HTERT RPE-1 (cell line): ENCODE data around the gene DROSHA.

Experiments used
- in situ Hi-C: fragments of 300-500 bp; cut with MboI; formaldehyde crosslinking; loops from 4 replicates; pipeline ENCODE4 v1.14.3; 2020; ENCODE audit warnings: low sequenced_read_pairs

The DROSHA gene

GRCh38 chr5:31471040-31471439 is 60.9 kb downstream of the DROSHA start:
- in situ Hi-C loops = no loop called here

DNA sequence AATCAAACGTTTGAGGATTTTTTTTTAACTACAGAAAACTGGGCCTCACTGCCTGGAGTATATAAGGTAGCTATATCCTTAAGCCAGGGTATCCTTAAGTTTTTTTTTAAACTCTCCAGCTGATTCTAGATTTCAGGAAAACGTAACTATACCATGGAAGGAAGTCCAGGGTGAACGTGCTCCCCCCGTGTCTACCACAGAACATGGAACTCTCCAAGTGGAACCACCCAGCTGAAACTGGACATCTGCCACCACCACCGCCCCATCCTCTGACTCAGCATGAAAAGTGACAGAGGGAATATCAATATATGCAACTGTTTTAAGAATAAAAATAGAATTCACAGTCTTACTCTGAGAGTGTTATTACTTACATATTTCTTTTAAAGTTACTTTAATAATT is 61.3 kb downstream of the DROSHA start:
- in situ Hi-C loops = no loop called here

DNA sequence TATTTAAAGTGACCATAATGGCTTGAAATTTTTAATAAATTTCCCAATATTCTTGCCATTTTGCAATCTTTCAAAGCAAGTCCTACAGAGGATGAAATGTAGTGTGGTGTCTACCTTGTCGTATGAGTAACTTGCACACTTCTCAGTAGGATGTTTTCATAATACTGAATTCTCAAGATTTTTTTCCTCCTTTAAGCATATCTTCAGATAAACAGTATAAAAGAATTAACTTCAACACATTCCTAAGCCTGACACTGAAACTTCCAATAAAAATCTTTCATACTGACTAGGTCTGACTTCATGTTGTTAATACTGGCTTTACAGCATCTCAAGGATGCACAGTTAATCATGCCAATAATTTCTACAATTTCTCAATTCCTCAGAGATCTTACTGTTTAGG is 62.0 kb downstream of the DROSHA start:
- in situ Hi-C loops = no loop called here

DNA sequence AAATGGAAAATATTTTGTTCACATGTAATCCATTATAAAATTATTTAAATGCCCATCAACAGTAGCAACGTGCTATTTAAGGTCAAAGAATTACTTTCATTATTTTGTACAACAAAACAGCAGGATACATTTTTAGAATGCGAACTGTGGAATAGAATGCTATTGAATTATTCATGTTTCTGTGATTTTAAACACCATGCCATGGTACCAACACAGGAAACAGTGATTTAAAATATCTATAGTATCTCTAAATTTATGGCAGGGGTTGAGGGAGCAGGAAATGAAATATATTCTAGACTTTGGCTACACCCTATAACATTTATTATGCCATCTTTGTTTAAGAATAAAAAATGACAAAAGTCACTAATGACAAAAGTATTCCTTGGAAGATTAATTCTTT is 62.4 kb downstream of the DROSHA start:
- in situ Hi-C loops = no loop called here

DNA sequence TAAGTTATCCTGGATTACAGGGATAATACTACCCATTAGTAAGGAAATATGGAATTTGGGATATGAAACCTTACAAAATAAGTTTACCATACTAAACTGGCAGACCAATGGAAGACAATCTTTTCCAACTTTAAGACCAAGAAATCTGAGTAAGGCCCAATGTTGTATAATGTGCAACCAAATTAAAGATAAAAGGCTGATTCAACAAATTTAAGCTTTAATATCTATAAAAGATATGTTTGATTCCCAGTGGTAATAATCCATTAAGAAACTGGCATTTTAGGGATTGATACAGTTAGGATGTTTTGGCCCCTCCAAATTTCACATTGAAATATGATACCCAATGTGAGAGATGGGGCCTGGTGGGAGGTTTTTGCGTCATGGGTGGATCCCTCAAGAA is 66.6 kb downstream of the DROSHA start:
- in situ Hi-C loops = no loop called here

- in situ Hi-C loops = no loop called here
Observed at GRCh38 chr5:31464081-31464480, 67.8 kb downstream of the DROSHA start.

DNA sequence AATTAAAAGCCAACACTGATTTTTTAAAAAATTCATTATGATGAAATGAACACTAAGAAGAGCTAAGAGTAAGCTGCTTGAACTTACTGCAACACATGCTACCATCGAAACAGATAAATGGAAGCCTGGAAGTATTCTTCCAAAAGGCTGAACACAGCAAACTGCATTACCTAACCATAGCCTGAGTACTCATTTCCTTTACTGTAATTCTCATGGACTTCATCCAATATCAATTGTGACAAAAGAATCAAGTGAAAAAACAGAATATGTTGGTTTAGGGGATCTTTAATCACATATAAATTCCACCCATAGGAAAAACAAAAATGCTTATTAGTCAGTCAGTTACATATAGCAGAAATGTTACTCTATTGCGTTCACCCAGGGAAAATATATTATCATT is 68.5 kb downstream of the DROSHA start:
- in situ Hi-C loops = no loop called here

DNA sequence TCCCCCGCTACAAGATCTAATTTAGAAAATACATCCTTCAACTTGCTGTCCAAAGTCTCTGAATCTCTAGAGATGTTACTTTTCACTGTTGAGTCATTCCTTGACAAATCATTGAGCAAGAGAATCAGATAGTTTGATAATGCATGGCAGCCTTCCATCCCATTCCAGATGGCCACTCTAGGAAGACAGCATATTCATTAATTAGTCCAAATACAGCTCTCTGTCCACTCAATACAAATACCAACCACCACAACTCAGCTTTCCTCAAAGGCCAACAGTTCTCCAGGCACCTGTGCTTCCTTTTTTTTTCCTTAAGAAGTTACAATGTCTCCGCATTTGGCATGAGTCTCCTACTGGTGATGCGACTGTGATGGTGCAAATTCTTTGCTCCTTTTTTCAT is 72.3 kb downstream of the DROSHA start:
- in situ Hi-C loops = no loop called here

DNA sequence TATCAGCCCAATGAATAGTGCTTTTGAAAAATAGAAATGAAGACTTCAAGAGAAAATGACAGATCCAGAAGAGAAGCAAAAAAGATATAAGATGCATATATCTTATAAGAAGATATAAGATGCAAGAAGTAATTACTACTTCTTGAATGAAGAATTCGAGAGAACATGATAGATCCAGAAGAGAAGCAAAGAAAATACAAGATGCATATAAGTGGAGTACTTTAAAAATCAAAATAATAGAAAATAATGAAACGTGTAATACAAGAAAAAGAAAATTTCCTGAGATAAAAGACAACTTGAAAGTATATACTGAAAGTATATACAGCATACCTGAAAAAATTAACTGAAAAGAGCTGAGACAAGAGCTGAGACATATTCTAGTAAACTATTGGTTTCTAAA is 76.7 kb downstream of the DROSHA start:
- in situ Hi-C loops = no loop called here

GRCh38 chr5:31453522-31453921 is 78.4 kb downstream of the DROSHA start:
- in situ Hi-C loops = no loop called here

GRCh38 chr5:31452314-31452713 is 79.6 kb downstream of the DROSHA start:
- in situ Hi-C loops = no loop called here

DNA sequence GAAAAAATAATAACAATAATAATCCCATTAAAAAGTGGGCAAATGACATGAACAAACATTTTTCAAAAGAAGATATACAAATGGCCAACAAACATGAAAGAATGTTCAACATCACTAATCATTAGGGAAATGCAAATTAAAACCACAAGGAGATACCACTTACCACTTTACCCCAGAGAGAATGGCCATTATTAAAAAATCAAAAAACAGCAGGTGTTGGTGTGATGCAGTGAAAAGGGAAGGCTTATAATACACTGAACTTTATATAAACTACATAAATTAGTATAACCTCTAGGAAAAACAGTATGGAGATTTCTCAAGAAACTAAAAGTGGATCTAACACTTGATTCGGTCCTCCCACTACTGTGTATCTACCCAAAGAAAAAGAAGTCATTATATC is 81.9 kb downstream of the DROSHA start:
- in situ Hi-C loops = no loop called here

- in situ Hi-C loops = no loop called here
Observed at GRCh38 chr5:31449174-31449573, 82.7 kb downstream of the DROSHA start.

DNA sequence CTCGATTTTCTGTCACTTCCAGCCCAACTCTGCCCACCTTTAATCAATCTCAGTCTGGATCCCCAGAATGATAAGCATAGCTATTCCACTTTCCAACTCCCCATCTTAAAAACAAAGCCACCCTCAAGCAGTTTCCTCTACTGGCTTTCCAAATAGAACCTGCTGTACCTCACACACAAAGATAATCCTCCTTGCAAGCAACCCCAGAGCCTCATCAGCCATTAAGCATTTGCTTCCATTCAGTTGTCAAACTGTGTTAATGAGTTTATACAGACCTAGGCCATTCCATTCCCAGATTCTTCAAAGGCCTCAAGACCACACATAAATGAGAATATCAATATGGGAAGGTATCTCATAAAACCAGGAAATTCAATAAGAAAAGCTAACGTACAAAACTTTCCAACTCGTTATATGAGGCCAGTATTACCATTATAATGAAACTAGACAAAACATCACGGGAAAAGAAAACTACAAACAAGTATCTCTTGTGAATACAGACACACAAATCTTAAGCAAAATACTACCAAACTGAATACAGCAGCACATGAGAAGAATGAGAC is 86.8 kb downstream of the DROSHA start:
- in situ Hi-C loops = no loop called here

DNA sequence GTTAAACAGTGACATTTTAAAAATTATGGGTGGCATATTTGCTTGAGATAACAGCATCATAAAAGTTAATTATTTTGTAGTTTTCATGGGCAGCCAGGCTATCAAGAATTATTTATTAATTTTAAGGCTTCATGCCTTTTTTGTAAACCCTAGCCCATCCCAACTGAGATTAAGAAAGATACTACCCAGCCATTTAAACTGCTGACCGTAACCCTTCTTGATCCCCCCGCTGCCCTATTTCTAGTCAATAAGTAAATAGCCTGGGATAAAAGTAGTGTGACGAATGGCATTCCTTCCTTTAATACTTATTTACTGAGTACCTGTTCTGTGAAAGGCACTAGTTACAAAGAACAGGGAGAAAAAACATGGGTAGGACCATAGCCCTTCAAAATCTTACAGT is 88.3 kb downstream of the DROSHA start:
- in situ Hi-C loops = no loop called here

DNA sequence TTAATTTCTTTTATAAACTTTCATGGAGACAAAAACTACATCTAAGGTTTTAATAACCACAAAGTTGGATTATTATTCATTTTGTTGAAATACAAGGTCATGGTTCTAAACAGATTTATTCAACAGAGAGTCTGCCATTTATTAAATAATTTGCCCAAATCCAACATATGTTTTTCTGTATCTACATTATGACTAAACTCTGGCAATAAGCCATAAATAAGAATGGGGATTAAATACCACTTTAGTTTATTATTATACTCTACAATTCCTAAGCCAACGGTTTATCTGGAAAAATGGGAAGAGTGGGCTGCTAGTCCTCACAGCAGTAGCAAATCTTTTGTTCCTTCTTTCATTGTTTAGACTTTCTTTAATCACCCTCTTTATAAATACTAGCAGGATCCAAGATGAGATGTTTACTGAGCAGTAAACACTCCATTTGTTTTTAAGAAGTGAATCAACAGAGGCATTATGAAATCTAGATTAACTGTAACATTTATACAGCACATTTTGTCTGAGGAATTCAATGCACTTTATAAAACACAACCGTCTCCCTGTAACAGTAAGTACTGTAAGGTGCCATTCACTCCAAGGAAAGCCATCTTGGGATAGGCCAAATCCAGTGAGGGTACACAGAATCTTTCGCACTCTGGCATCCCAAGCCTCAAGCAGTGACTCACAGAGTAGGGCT is 89.7 kb downstream of the DROSHA start:
- in situ Hi-C loops = no loop called here

DNA sequence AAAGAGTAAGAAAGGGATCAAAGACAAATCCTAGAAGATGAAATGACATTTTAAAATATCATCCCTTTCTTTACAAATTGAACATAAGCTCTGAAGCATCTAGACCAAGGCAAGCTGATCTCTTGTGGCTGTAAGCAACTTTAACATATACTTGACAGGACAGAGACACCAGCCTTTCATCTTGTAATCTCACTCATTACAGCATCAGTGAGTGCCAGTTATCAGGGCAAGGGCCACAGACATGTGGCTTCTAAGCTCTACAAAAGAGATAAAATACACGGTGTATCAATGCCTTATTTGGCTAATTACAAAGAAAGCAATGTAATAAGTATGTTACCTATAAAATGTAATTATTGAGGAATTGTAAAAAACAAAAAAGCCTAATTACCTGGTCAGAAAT is 95.0 kb downstream of the DROSHA start:
- in situ Hi-C loops = no loop called here

DNA sequence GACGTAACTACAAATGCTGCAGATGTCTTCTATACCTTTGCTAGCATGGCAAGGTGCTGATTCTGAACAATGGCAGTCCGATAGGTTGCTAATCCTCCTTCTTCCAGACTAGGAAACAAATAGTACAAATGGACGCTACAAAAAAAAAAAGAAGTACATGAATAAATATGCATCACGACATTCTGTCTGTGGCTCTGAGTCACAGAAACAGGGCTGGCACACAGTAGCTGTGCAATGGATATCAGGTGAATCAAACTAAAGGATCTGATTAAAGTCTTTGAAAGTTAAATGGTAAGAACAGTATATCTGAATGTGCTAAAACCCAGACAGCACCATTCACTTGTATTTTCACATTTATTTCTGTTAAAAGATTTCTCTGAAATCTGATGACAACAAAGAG is 96.2 kb downstream of the DROSHA start:
- in situ Hi-C loops = no loop called here

GRCh38 chr5:31434898-31435297 is 97.0 kb downstream of the DROSHA start:
- in situ Hi-C loops = no loop called here

- in situ Hi-C loops = no loop called here
Observed at GRCh38 chr5:31433229-31433628, 98.7 kb downstream of the DROSHA start.

- in situ Hi-C loops = no loop called here
Observed at GRCh38 chr5:31427724-31428309, 104.1 kb downstream of the DROSHA start.

DNA sequence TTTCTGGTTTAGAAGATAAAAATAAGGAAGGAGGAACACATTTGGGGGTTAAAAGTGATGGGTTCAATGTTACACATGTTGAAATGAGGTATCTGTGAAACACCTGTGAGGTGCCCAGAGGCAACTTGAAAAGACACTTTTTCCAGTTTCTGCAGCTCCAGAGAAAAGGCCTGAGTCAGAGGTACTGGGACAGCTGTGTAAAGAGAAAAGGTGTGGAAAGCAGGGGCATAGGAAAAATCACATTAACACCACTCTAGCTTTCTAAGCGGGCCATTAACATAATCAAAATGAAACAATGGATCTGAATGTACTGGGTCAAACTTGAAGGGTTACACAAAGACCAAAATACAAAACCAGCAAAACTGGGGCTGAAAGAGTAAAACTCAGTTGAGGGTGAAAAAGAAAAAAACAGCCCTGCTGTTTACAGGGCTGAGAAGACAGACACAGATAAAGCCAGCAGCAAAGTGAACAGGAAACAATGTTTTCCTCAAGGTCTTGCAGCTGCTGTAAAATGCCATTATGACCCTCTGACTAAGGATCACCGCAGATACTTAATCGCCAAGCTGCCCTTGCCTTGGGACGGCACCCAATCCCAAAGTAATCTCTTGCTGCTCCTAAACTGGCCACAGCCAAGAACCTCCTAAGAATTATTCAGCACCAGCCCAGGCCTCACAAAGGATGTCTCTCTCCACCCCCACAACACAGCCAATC is 104.7 kb downstream of the DROSHA start:
- in situ Hi-C loops = no loop called here
